ENCODE results near the gene CDT1. TPM values are rescaled to one million over a fixed set of nuclear protein-coding genes. Genes with fewer than 3 reads are reported as not detected.
"Not testable (repeated sequence)": the region's sequence is repeated elsewhere in the genome, so short reads cannot be mapped to it uniquely, and the experiment has no call there.

Gene CDT1
- total and polyA plus RNA-seq, 4 donors, result 0.05 to 1.5 (median 0.94) TPM

- Histone ChIP-seq H3K36me3 (ENCODE audit: control insufficient read depth in 1 of 2, insufficient read depth in 2 of 2, low read length in 1 of 2) (no peaks in the 10 kb centered on the region), H3K9me3 (ENCODE audit: control insufficient read depth, low read length) (no peaks in the 10 kb centered on the region), H3K27me3 (ENCODE audit: control insufficient read depth in 1 of 2, insufficient read depth in 2 of 2, low read length in 1 of 2) (no peaks in the 10 kb centered on the region), H3K27ac (ENCODE audit: low read depth in 1 of 2, low read length in 2 of 2) (no peak overlapping the region), H3K4me3 (ENCODE audit: low read length in 2 of 2) (no peak overlapping the region), H3K4me1 (ENCODE audit: control insufficient read depth in 1 of 2, insufficient read depth in 2 of 2, low read length in 2 of 2) (no peaks in the 10 kb centered on the region)
- no peak for ATAC-seq (ENCODE audit: low FRiP score)
- intact Hi-C loops (cut with DNase I), result no loop called here
- no peak for DNase-seq
- WGBS, 2 donors, result 89 to 91% methylated on average over 39 to 41 of the region's 41 CpGs
Measured at GRCh38 chr16:88816736-88817535, 13.3 kb downstream of the CDT1 start.

GRCh38 chr16:88817785-88818574 lies 14.4 kb downstream of the CDT1 start:
- intact Hi-C loops (cut with DNase I), result no loop called here

GRCh38 chr16:88818575-88818874 lies 14.9 kb downstream of the CDT1 start:
- Histone ChIP-seq H3K4me3 (ENCODE audit: low read length in 2 of 2) (no peak overlapping the region), H3K36me3 (ENCODE audit: control insufficient read depth in 1 of 2, insufficient read depth in 2 of 2, low read length in 1 of 2) (no peaks in the 10 kb centered on the region), H3K27me3 (ENCODE audit: control insufficient read depth in 1 of 2, insufficient read depth in 2 of 2, low read length in 1 of 2) (no peaks in the 10 kb centered on the region), H3K4me1 (ENCODE audit: control insufficient read depth in 1 of 2, insufficient read depth in 2 of 2, low read length in 2 of 2) (no peaks in the 10 kb centered on the region), H3K9me3 (ENCODE audit: control insufficient read depth, low read length) (no peaks in the 10 kb centered on the region), H3K27ac (ENCODE audit: low read depth in 1 of 2, low read length in 2 of 2) (no peak overlapping the region)
- ATAC-seq (ENCODE audit: low FRiP score) (no peak), DNase-seq (no peak)
- WGBS, 2 donors, result 78 to 87% methylated on average over 18 of the region's 18 CpGs
- intact Hi-C loops (cut with DNase I), result no loop called here

More at GRCh38 chr16:88817785-88818574, 14.4 kb downstream of the CDT1 start:
- WGBS, 2 donors, result 86 to 87% methylated on average over 40 of the region's 40 CpGs
- H3K9me3 ChIP-seq (ENCODE audit: control insufficient read depth, low read length), result no peaks in the 10 kb centered on the region
- no peaks in the 10 kb centered on the region for H3K36me3 ChIP-seq (ENCODE audit: control insufficient read depth in 1 of 2, insufficient read depth in 2 of 2, low read length in 1 of 2)
- H3K27ac ChIP-seq (ENCODE audit: low read depth in 1 of 2, low read length in 2 of 2), result no peak overlapping the region
- DNase-seq (no peak), ATAC-seq (ENCODE audit: low FRiP score) (no peak)
- no peaks in the 10 kb centered on the region for H3K4me1 ChIP-seq (ENCODE audit: control insufficient read depth in 1 of 2, insufficient read depth in 2 of 2, low read length in 2 of 2)
- no peak overlapping the region for H3K4me3 ChIP-seq (ENCODE audit: low read length in 2 of 2)
- H3K27me3 ChIP-seq (ENCODE audit: control insufficient read depth in 1 of 2, insufficient read depth in 2 of 2, low read length in 1 of 2), result no peaks in the 10 kb centered on the region

- intact Hi-C loops (cut with DNase I), result no loop called here
- no peak for ATAC-seq (ENCODE audit: low FRiP score)
Measured at GRCh38 chr16:88819126-88819525, 15.5 kb downstream of the CDT1 start.

GRCh38 chr16:88820385-88821025 lies 16.9 kb downstream of the CDT1 start:
- DNase-seq, result no peak
- no peak overlapping the region for H3K4me3 ChIP-seq (ENCODE audit: low read length in 2 of 2)

More at GRCh38 chr16:88819126-88819525, 15.5 kb downstream of the CDT1 start:
- Histone ChIP-seq H3K4me1 (ENCODE audit: control insufficient read depth in 1 of 2, insufficient read depth in 2 of 2, low read length in 2 of 2) (no peaks in the 10 kb centered on the region), H3K9me3 (ENCODE audit: control insufficient read depth, low read length) (no peaks in the 10 kb centered on the region), H3K27ac (ENCODE audit: low read depth in 1 of 2, low read length in 2 of 2) (no peak overlapping the region), H3K27me3 (ENCODE audit: control insufficient read depth in 1 of 2, insufficient read depth in 2 of 2, low read length in 1 of 2) (no peaks in the 10 kb centered on the region), H3K4me3 (ENCODE audit: low read length in 2 of 2) (no peak overlapping the region), H3K36me3 (ENCODE audit: control insufficient read depth in 1 of 2, insufficient read depth in 2 of 2, low read length in 1 of 2) (no peaks in the 10 kb centered on the region)
- WGBS, 2 donors, result 87 to 88% methylated on average over 16 of the region's 16 CpGs
- no peak for DNase-seq

GRCh38 chr16:88821168-88821850 lies 17.7 kb downstream of the CDT1 start:
- Histone ChIP-seq H3K27me3 (ENCODE audit: control insufficient read depth in 1 of 2, insufficient read depth in 2 of 2, low read length in 1 of 2) (no peaks in the 10 kb centered on the region), H3K9me3 (ENCODE audit: control insufficient read depth, low read length) (no peaks in the 10 kb centered on the region), H3K36me3 (ENCODE audit: control insufficient read depth in 1 of 2, insufficient read depth in 2 of 2, low read length in 1 of 2) (peaks cover 0 to 1% of the 10 kb centered on the region in 2 donors), H3K27ac (ENCODE audit: low read depth in 1 of 2, low read length in 2 of 2) (no peak overlapping the region), H3K4me3 (ENCODE audit: low read length in 2 of 2) (no peak overlapping the region), H3K4me1 (ENCODE audit: control insufficient read depth in 1 of 2, insufficient read depth in 2 of 2, low read length in 2 of 2) (no peaks in the 10 kb centered on the region)
- 88 to 90% methylated on average over 21 to 22 of the region's 22 CpGs for WGBS, 2 donors
- intact Hi-C loops (cut with DNase I), result no loop called here
- DNase-seq (no peak), ATAC-seq (ENCODE audit: low FRiP score) (no peak)

More at GRCh38 chr16:88820385-88821025, 16.9 kb downstream of the CDT1 start:
- WGBS, 2 donors, result 87% methylated on average over 20 of the region's 20 CpGs
- Histone ChIP-seq H3K36me3 (ENCODE audit: control insufficient read depth in 1 of 2, insufficient read depth in 2 of 2, low read length in 1 of 2) (no peaks in the 10 kb centered on the region), H3K9me3 (ENCODE audit: control insufficient read depth, low read length) (no peaks in the 10 kb centered on the region), H3K4me1 (ENCODE audit: control insufficient read depth in 1 of 2, insufficient read depth in 2 of 2, low read length in 2 of 2) (no peaks in the 10 kb centered on the region), H3K27ac (ENCODE audit: low read depth in 1 of 2, low read length in 2 of 2) (no peak overlapping the region), H3K27me3 (ENCODE audit: control insufficient read depth in 1 of 2, insufficient read depth in 2 of 2, low read length in 1 of 2) (no peaks in the 10 kb centered on the region)
- intact Hi-C loops (cut with DNase I), result no loop called here
- no peak for ATAC-seq (ENCODE audit: low FRiP score)

GRCh38 chr16:88822281-88823040 lies 18.9 kb downstream of the CDT1 start:
- Histone ChIP-seq H3K4me3 (ENCODE audit: low read length in 2 of 2) (no peak overlapping the region), H3K27me3 (ENCODE audit: control insufficient read depth in 1 of 2, insufficient read depth in 2 of 2, low read length in 1 of 2) (no peaks in the 10 kb centered on the region), H3K27ac (ENCODE audit: low read depth in 1 of 2, low read length in 2 of 2) (no peak overlapping the region), H3K4me1 (ENCODE audit: control insufficient read depth in 1 of 2, insufficient read depth in 2 of 2, low read length in 2 of 2) (no peaks in the 10 kb centered on the region), H3K9me3 (ENCODE audit: control insufficient read depth, low read length) (no peaks in the 10 kb centered on the region), H3K36me3 (ENCODE audit: control insufficient read depth in 1 of 2, insufficient read depth in 2 of 2, low read length in 1 of 2) (peaks cover 0 to 5% of the 10 kb centered on the region in 2 donors)
- ATAC-seq (ENCODE audit: low FRiP score) (no peak), DNase-seq (no peak)
- intact Hi-C loops (cut with DNase I), result no loop called here
- WGBS, 2 donors, result 93% methylated on average over 24 of the region's 24 CpGs

- H3K27ac ChIP-seq (ENCODE audit: low read depth in 1 of 2, low read length in 2 of 2); H3K36me3 ChIP-seq (ENCODE audit: control insufficient read depth in 1 of 2, insufficient read depth in 2 of 2, low read length in 1 of 2); ATAC-seq (ENCODE audit: low FRiP score); H3K4me3 ChIP-seq (ENCODE audit: low read length in 2 of 2); H3K4me1 ChIP-seq (ENCODE audit: control insufficient read depth in 1 of 2, insufficient read depth in 2 of 2, low read length in 2 of 2); DNase-seq; H3K9me3 ChIP-seq (ENCODE audit: control insufficient read depth, low read length); H3K27me3 ChIP-seq (ENCODE audit: control insufficient read depth in 1 of 2, insufficient read depth in 2 of 2, low read length in 1 of 2); intact Hi-C loops (cut with DNase I): not testable (repeated sequence)
- WGBS, 2 donors, result 95 to 97% methylated on average over 23 to 30 of the region's 31 CpGs
Measured at GRCh38 chr16:88823646-88824045, 20.1 kb downstream of the CDT1 start.

Data from aorta (tissue), 5 donors.